NCI-H2227 treated with DMSO at 0.1 percent for 48 hours (cell line): Measurements from ENCODE around the gene CD79B.
"Not testable (repeated sequence)": the region's sequence is repeated elsewhere in the genome, so short reads cannot be mapped to it uniquely, and the experiment has no call there.

Experiments
- DNase-seq: peaks from one replicate; lab custom pipeline; 2025; lab: John Stamatoyannopoulos, UW

The CD79B gene

DNA sequence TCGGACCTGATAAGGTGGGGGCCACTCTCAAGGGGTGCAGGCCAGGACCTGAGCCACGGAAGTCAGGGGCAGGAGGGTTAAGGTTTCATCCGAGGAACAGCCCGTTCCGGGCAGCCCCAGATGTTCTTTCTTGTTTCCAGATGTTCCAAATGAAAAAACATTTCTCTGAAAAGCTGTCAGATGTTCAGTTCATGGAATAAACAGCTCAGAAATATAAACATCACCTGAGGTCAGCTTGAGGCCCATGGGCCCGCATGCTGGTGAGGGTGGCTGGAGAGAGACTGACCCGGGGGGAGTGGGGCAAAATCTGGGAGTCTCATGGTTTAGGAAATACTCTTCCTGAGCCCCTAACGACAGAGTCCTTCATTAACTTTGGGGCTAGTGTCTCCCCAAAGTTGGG is 1.5 kb upstream of the CD79B start:
- DNase-seq, result no peak

GRCh38 chr17:63932721-63933120 is 590 bp upstream of the CD79B start:
- no peak for DNase-seq

GRCh38 chr17:63930951-63931575 is 1.1 kb downstream of the CD79B start:
- no peak for DNase-seq

DNA sequence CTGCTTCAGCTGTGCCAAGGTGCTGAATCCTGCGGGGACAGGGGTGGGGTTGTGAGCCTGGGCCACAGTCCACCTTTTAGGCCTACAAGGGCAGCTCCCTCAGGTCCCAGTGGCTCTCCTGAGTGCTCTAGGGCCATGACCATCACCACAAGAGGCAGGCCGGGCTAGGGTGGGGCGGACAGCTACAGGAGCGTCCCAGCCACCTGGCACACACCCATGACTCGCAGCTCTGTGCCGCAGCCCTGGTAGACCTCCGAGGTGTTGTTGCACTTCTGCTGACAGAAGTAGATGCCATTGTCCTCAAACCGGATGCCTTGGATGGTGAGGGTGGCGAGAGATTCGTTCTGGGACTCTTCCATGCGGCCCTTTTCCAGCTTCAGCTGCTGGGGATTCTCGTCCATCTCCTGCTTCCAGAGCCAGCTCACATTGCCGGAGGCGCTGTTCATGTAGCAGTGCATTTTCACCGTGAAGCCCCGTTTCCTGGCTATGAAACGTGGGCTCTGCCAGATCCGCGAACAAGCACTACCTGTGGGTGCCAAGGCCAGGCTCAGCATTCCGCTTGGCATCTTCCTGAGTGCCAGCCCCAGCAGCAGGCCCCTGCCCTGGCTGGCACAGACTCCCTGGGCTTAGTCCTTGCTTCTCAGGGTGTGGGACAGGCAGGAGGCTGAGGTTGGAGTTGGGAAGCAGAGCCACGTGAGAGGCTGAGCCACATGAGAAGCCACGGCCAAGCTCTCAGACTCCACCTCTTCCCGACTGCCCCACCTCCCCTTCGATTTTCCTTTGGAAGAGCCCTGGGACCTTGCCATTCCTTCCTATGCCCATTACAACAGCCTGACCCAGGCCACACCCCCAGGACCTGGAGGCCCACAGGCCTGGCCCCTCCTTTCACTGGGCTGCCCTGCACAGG is 2.0 kb downstream of the CD79B start:
- no peak for DNase-seq

- DNase-seq, result no peak
Observed at GRCh38 chr17:63928966-63929695, 3.0 kb downstream of the CD79B start.

DNA sequence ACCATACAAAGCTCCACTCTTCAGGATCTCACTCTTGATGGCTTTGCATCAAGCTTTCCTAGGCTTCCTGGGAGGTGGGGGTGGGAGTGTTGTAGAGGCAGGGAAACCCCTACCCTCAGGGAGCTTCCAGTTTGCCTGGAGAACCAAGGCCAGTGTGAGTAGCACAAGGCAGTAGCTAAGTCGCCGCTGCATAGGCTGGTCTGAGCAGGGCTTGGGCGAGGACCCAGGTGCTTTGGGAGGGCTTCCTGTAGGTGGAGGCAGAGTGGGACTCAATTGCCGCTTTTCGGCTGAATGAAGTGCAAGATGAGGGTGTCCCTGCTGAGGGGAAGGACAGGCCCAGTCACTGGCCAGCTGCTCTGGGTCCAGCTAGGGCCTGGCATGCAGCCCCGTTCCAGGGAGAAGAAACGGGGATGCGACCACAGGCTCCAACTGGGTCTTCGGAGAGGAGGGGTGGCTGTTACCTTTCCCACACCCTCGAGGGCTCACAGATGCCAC is 3.9 kb downstream of the CD79B start:
- no peak for DNase-seq

- no peak for DNase-seq
Observed at GRCh38 chr17:63927464-63928171, 4.5 kb downstream of the CD79B start.

DNA sequence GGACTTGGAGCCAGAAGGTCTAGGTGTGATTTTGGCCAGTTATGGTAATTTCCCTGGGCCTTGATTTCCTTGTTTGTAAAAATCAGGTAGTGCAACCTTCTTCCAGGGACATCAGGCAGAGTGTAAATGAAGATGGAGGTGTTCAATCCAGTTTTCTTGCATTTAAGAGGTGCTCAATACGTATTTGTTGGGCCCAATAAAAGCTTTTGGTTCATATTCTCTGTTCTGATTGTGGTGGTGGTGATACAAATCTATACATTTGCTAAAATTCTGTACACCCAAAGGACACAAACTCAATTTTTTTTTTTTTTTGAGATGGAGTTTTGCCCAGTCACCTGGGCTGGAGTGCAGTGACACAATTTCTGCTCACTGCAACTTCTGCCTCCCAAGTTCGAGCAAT is 6.0 kb downstream of the CD79B start:
- DNase-seq, result no peak

DNA sequence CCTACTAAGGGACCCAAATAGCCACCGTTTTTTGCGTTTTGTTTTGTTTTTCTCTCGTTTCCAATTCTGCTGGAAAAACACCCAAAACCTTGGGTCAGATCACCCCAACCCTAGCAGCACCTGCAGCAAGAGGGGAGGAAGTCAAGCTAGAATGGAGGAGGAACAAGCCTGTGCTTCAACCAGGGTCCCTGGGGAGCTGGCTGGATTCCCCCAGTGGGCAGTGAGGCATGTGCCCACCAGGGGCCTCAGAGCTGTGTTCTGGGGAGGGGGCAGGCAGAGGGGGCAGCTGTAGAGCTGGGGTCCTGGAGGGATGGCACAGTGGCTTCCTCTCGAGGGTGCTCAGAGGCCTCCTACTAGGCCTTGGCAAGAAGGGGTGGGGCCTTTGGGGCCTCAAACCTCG is 6.5 kb downstream of the CD79B start:
- DNase-seq, result no peak

DNA sequence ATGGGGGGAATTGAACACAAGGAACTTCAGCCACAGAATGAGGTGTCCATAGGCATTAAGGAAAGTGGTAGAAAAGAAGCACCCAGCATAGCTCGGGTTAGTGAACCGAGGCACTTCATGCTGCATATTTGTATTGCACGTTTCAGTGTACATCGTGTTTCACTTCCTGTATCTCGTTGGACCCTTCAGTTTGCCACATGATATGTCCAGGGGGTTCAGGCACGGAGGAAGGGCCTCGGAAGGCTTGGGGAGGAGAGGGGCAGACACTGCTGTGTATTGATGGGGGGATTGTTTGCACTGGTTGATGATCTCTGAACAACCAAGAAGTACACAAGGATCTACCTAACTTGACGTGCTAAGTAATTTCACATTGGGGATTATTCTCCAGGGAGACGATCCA is 9.7 kb downstream of the CD79B start:
- not testable (repeated sequence) for DNase-seq

- DNase-seq, result not testable (repeated sequence)
Observed at GRCh38 chr17:63920779-63921178, 11.4 kb downstream of the CD79B start.

GRCh38 chr17:63920050-63920449 is 12.1 kb downstream of the CD79B start:
- DNase-seq, result not testable (repeated sequence)

- DNase-seq, result peak; percentile 2
Observed at GRCh38 chr17:63919311-63919723, 12.8 kb downstream of the CD79B start.

DNA sequence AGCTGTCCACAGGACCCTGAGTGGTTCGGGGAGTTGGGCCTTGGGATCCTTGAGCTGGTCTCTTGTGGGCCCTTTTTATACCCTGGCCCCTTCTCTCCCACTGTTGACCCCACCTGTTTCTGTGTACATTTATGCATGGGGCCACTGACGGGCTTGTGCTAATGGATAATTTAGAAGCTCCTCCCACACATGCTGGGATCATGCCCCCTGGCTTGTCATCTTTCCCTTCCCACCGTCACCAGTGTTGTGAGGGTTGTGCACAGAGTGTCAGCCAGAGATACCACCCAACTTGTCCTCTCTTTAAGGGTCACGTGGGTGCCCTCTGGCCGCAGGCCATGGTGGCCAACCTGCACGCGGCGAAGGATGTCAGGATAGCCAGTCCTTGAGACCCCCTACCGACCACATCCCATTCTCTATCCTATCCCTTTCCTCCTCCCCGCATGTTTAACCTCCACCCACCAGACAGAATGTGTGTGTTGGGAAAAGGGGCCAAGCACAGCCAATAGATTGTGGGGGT is 13.3 kb downstream of the CD79B start, which contains the start of gene GH1:
Gene GH1, minus strand, starts transcription at position 51 of the 517 bp plus-strand sequence. CDS start 63 bp downstream, outside the sequence.
- DNase-seq, result not testable (repeated sequence)

- no peak for DNase-seq
Observed at GRCh38 chr17:63918305-63918704, 13.8 kb downstream of the CD79B start.

DNA sequence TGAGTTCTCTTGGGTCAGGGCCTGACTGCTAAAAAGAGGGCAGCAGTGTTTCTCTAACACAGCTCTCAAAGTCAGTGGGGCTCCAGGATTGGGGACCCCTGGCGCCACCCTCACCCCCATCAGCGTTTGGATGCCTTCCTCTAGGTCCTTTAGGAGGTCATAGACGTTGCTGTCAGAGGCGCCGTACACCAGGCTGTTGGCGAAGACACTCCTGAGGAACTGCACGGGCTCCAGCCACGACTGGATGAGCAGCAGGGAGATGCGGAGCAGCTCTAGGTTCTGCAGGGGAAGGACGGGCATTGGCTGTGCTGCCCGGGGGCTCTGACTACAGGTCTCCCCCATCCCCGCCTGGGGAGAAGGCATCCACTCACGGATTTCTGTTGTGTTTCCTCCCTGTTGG is 14.5 kb downstream of the CD79B start:
- no peak for DNase-seq

DNA sequence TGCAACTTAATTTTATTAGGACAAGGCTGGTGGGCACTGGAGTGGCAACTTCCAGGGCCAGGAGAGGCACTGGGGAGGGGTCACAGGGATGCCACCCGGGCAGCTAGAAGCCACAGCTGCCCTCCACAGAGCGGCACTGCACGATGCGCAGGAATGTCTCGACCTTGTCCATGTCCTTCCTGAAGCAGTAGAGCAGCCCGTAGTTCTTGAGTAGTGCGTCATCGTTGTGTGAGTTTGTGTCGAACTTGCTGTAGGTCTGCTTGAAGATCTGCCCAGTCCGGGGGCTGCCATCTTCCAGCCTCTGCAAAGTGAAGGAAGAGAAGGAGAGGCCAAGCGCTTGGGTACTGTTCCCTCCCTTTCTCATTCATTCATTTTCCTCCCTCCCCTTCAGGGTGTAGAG is 14.9 kb downstream of the CD79B start:
- DNase-seq, result not testable (repeated sequence)

GRCh38 chr17:63916566-63917185 is 15.5 kb downstream of the CD79B start:
- no peak for DNase-seq

DNA sequence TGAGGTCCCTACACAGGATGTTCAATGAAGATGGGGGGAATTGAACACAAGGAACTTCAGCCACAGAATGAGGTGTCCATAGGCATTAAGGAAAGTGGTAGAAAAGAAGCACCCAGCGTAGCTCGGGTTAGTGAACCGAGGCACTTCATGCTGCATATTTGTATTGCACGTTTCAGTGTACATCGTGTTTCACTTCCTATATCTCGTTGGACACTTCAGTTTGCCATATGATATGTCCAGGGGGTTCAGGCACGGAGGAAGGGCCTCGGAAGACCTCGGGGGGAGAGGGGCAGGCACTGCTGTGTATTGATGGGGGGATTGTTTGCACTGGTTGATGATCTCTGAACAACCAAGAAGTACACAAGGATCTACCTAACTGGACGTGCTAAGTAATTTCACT is 16.4 kb downstream of the CD79B start:
- not testable (repeated sequence) for DNase-seq

GRCh38 chr17:63914471-63914870 is 17.7 kb downstream of the CD79B start:
- DNase-seq, result no peak

DNA sequence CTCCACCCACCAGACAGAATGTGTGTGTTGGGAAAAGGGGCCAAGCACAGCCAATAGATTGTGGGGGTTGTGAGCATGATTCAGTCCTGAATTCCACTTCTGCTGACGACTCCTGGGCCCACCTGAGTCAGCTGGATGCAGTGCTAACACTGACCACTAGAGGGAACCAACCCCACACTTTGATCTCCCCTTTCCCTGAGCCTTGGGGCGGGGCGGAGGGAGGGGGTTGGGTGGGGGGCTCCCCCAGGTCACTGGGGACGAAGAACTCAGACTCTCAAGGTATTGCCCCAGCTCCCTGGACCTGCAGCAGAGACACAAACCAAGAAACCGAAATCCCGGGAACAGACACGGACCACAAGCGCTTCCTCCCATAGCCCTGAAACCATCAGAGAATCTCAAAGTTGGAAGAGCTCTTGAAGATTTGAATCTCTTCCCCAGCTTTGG is 20.5 kb downstream of the CD79B start:
- peak; percentile 11 for DNase-seq
